Measurements from ENCODE around the gene FOXI2.

Gene FOXI2

GRCh38 chr10:127787873-127788272 is 50.9 kb downstream of the FOXI2 start:
- no peak for DNase-seq (ENCODE audit: low spot score)
- in situ Hi-C loops (cut with MboI; ENCODE audit: low pct_unique_long_range_greater_than_20kb, low sequenced_read_pairs, unreplicated experiment) = no loop called here
- TF ChIP-seq, protein P1, sequence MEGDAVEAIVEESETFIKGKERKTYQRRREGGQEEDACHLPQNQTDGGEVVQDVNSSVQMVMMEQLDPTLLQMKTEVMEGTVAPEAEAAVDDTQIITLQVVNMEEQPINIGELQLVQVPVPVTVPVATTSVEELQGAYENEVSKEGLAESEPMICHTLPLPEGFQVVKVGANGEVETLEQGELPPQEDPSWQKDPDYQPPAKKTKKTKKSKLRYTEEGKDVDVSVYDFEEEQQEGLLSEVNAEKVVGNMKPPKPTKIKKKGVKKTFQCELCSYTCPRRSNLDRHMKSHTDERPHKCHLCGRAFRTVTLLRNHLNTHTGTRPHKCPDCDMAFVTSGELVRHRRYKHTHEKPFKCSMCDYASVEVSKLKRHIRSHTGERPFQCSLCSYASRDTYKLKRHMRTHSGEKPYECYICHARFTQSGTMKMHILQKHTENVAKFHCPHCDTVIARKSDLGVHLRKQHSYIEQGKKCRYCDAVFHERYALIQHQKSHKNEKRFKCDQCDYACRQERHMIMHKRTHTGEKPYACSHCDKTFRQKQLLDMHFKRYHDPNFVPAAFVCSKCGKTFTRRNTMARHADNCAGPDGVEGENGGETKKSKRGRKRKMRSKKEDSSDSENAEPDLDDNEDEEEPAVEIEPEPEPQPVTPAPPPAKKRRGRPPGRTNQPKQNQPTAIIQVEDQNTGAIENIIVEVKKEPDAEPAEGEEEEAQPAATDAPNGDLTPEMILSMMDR (IDR thresholded peaks at IDR 0.05; ENCODE audit: extremely low read depth, insufficient read depth, missing control alignments) = no peak

GRCh38 chr10:127790066-127790624 is 53.2 kb downstream of the FOXI2 start:
- TF ChIP-seq, protein P1 (IDR thresholded peaks at IDR 0.05; ENCODE audit: extremely low read depth, insufficient read depth, missing control alignments) = no peak
- no peak for DNase-seq (ENCODE audit: low spot score)
- in situ Hi-C loops (cut with MboI; ENCODE audit: low pct_unique_long_range_greater_than_20kb, low sequenced_read_pairs, unreplicated experiment) = no loop called here
